ENCODE results near the gene TTC28. TPM values are rescaled to one million over a fixed set of nuclear protein-coding genes. Genes with fewer than 3 reads are reported as not detected.

Gene TTC28
- total and polyA plus RNA-seq, 10 of the 15 experiments (the other 5 are each of a cell fraction or from before 2014, with no cell fraction given), result 0.15 to 8.4 (median 1.4) TPM

DNA sequence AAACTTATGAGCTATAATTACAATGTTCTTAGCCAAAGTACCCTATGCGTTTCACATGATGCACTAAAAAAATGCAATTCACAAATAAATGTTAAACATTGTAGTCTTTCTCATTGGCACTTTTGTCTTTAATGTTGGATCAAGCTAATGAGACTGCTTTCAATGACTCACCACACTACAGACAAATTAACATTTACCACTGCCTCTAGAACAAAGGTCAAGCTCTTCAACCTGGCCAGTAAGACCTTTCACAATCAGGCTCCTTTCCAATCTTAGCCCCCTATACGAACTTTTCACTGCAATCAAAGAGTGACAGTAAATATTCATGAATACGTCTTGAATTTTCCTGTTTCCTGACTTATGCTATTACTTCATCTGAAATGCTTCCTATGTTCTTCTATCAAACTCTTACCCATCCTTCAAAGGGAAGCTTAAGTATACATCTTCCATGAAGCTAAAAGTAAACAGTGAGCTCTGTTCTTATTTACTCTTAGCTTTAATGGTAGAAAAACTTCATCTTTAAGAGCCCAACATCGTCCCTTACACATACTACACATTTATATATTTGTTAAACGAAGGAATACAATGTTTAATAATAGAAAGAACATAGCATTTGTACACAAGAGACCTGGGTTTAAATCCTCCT, 433.9 kb downstream of the TTC28 start:
- Histone ChIP-seq H3K4me3 (no peak overlapping the region), H4K20me1 (ENCODE audit: control insufficient read depth, insufficient read depth) (no peaks in the 10 kb centered on the region), H3K4me1 (ENCODE audit: control insufficient read depth, insufficient read depth, low read length) (no peaks in the 10 kb centered on the region), H3K4me2 (ENCODE audit: control insufficient read depth, insufficient read depth) (no peak overlapping the region), H3K79me2 (ENCODE audit: control insufficient read depth, insufficient read depth, low read length) (no peaks in the 10 kb centered on the region), H3K36me3 (ENCODE audit: control insufficient read depth in 2 of 2, insufficient read depth in 2 of 2, low read length in 1 of 2) (no peaks in the 10 kb centered on the region), H3K9me3 (replicated peaks; ENCODE audit: control insufficient read depth, insufficient read depth, low read length) (no peaks in the 10 kb centered on the region), H3K27ac (ENCODE audit: control insufficient read depth, insufficient read depth) (no peak overlapping the region), H2AFZ (ENCODE audit: control insufficient read depth, low read depth, low read length) (no peak overlapping the region), H3K9ac (ENCODE audit: control insufficient read depth, insufficient read depth, low read length) (no peak overlapping the region), H3K27me3 (replicated peaks in 1 of 2; ENCODE audit: control insufficient read depth in 2 of 2, insufficient read depth in 2 of 2, low read length in 1 of 2) (peaks cover 0 to 6% of the 10 kb centered on the region in 2 experiments; a peak in 1 of 4 replicates)
- ATAC-seq (no peak), FAIRE-seq (no peak), DNase-seq (ENCODE audit: low read depth, low spot score) (no peak)
- CTCF ChIA-PET, result interaction anchor here (1.1 to 2.7 kb wide), 2 partner anchors 7 to 27 kb away, joined by 4 to 6 read pairs; no protein-coding TSS in a partner anchor
- in situ Hi-C loops (cut with MboI) (no loop called here), intact Hi-C loops (cut with micrococcal nuclease; ENCODE audit: unreplicated experiment) (no loop called here)
- BruUV-seq (replicated peaks), result no TSS peak
- POLR2A ChIA-PET, result no interaction called here
- no peak for TF ChIP-seq USF1 (IDR thresholded peaks at IDR 0.05; ENCODE audit: borderline replicate concordance, extremely low read length, insufficient read depth, low read depth, low read length)
- TF ChIP-seq HCFC1 (IDR thresholded peaks at IDR 0.05; ENCODE audit: low read length), result no peak
- TF ChIP-seq CREM (IDR thresholded peaks at IDR 0.05; ENCODE audit: low read depth), result no peak
- TF ChIP-seq SIX5 (IDR thresholded peaks at IDR 0.05; ENCODE audit: low read depth, low read length, severe bottlenecking), result no peak
- TF ChIP-seq NFYA (IDR thresholded peaks at IDR 0.05; ENCODE audit: borderline replicate concordance, low read depth, low read length), result no peak
- TF ChIP-seq CEBPB (IDR thresholded peaks at IDR 0.05; ENCODE audit: borderline replicate concordance in 1 of 2, low read depth in 2 of 2, low read length in 2 of 2), result no peak
- TF ChIP-seq MTA3 (IDR thresholded peaks at IDR 0.05; ENCODE audit: borderline replicate concordance, low read length), result no peak
- TF ChIP-seq RB1 (IDR thresholded peaks at IDR 0.05; ENCODE audit: borderline replicate concordance), result no peak
- TF ChIP-seq ATF3 (IDR thresholded peaks at IDR 0.05; ENCODE audit: borderline replicate concordance, extremely low read depth, low read depth, low read length), result no peak
- TF ChIP-seq TCF12 (IDR thresholded peaks at IDR 0.05; ENCODE audit: low read depth, low read length), result no peak
- TF ChIP-seq RBBP5 (conservative IDR thresholded peaks at IDR 0.05), result no peak
- no peak for TF ChIP-seq JUND (IDR thresholded peaks at IDR 0.05; ENCODE audit: low read depth, low read length)
- TF ChIP-seq, protein P1, sequence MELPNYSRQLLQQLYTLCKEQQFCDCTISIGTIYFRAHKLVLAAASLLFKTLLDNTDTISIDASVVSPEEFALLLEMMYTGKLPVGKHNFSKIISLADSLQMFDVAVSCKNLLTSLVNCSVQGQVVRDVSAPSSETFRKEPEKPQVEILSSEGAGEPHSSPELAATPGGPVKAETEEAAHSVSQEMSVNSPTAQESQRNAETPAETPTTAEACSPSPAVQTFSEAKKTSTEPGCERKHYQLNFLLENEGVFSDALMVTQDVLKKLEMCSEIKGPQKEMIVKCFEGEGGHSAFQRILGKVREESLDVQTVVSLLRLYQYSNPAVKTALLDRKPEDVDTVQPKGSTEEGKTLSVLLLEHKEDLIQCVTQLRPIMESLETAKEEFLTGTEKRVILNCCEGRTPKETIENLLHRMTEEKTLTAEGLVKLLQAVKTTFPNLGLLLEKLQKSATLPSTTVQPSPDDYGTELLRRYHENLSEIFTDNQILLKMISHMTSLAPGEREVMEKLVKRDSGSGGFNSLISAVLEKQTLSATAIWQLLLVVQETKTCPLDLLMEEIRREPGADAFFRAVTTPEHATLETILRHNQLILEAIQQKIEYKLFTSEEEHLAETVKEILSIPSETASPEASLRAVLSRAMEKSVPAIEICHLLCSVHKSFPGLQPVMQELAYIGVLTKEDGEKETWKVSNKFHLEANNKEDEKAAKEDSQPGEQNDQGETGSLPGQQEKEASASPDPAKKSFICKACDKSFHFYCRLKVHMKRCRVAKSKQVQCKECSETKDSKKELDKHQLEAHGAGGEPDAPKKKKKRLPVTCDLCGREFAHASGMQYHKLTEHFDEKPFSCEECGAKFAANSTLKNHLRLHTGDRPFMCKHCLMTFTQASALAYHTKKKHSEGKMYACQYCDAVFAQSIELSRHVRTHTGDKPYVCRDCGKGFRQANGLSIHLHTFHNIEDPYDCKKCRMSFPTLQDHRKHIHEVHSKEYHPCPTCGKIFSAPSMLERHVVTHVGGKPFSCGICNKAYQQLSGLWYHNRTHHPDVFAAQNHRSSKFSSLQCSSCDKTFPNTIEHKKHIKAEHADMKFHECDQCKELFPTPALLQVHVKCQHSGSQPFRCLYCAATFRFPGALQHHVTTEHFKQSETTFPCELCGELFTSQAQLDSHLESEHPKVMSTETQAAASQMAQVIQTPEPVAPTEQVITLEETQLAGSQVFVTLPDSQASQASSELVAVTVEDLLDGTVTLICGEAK (IDR thresholded peaks at IDR 0.05; ENCODE audit: borderline replicate concordance), result no peak
- 18% methylated on average over 5 of the region's 5 CpGs for WGBS (ENCODE audit: insufficient coverage, insufficient replicate concordance, low lambda C conversion rate, missing lambda C conversion rate)
- SMC1A ChIA-PET (ENCODE audit: uncharacterized antibody, unreplicated experiment), result interaction anchor here (0.8 kb wide), 1 partner anchor 25 kb away, joined by 3 read pairs; no protein-coding TSS in a partner anchor
- RAD21 ChIA-PET (ENCODE audit: unreplicated experiment), result no interaction called here

Measured in GM12878 (cell line).